Activated T-cell treated with anti-CD3 and anti-CD28 coated beads for 48 hours (primary cell): ENCODE measurements around the gene ZBP1.

Experiments used
- DNase-seq: peaks from one replicate; pipeline ENCODE4 v3.0.0-alpha.2; 2020; ENCODE audit warnings: low read depth

ZBP1 gene

DNA sequence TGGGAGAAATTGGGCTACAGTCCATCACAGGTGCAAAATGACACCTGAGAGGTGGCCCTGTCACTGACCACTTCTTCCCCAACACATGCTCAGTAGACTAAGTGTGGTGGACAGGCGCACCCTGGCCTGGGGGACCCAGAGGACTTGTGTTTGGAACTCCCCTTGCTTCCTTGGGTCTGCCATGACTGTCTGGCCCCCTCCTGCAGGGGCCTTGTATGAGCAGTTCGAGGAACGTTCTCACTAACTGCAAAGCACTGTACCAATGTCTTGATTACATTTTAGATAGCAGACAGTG, 63.3 kb downstream of the ZBP1 start:
- no peak for DNase-seq

DNA sequence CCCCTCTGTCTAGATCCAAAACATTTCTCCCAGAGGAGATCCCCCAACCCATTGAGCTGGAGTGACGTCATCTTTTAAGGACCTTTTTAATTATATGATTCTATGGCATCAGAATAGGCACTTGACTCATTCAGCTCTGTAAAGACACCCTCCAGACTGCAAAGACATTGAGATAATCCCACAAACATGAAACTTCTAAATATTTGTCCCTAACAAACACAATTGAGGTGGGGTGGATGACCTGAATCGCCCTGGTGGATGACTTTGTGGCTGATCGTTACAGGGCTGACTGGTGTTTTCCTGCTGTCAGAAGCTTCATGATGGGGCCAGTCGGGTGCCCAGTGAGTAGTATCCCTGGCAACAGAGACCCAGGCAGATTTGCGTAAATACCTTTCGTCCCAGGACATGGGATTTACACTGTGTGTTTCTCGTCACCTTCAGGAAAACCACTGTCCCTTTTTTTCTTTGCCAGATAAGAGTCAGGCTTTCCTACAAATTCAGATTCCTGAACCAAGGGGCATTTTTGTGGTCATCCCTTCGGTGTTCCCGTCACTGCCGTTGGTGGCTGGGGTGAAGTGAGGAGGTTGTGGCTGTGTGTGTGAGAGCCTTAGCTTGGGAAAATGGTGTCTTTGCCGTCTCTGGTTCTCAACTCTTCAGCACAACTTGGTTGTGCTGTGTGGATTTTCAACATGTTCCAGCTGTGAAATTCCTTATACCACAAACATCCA, 64.6 kb downstream of the ZBP1 start:
- DNase-seq, result no peak
